ENCODE measurements around the gene KBTBD7.

The KBTBD7 gene

GRCh38 chr13:41193919-41194824 lies at the start of gene KBTBD7:
TSS of gene KBTBD7 (minus strand) at chr13:41194569. CDS start at chr13:41194257, 312 bp downstream.
- peak; percentile 95 for DNase-seq

GRCh38 chr13:41241626-41242025 lies 47.3 kb upstream of the KBTBD7 start:
- DNase-seq: no peak

GRCh38 chr13:41236369-41236768 lies 42.0 kb upstream of the KBTBD7 start:
- no peak for DNase-seq

- no peak for DNase-seq
Observed at GRCh38 chr13:41232578-41233480, 38.5 kb upstream of the KBTBD7 start.

- DNase-seq: no peak
Observed at GRCh38 chr13:41231786-41232185, 37.4 kb upstream of the KBTBD7 start.

GRCh38 chr13:41231025-41231677 lies 36.8 kb upstream of the KBTBD7 start:
- DNase-seq: no peak

- no peak for DNase-seq
Observed at GRCh38 chr13:41229356-41229755, 35.0 kb upstream of the KBTBD7 start.

- no peak for DNase-seq
Observed at GRCh38 chr13:41224113-41225110, 30.0 kb upstream of the KBTBD7 start.

- peak; percentile 50 for DNase-seq
Observed at GRCh38 chr13:41222259-41222852, 28.0 kb upstream of the KBTBD7 start.

GRCh38 chr13:41220401-41220800 lies 26.0 kb upstream of the KBTBD7 start:
- no peak for DNase-seq

GRCh38 chr13:41216160-41216559 lies 21.8 kb upstream of the KBTBD7 start:
- no peak for DNase-seq

GRCh38 chr13:41213919-41214318 lies 19.6 kb upstream of the KBTBD7 start:
- DNase-seq: no peak

- DNase-seq: no peak
Observed at GRCh38 chr13:41213316-41213715, 18.9 kb upstream of the KBTBD7 start.

GRCh38 chr13:41212881-41213280 lies 18.5 kb upstream of the KBTBD7 start:
- no peak for DNase-seq

GRCh38 chr13:41211062-41211461 lies 16.7 kb upstream of the KBTBD7 start:
- no peak for DNase-seq

- no peak for DNase-seq
Observed at GRCh38 chr13:41206467-41206866, 12.1 kb upstream of the KBTBD7 start.

GRCh38 chr13:41203810-41204209 lies 9.4 kb upstream of the KBTBD7 start:
- DNase-seq: no peak

- no peak for DNase-seq
Observed at GRCh38 chr13:41200126-41200525, 5.8 kb upstream of the KBTBD7 start.

- no peak for DNase-seq
Observed at GRCh38 chr13:41199526-41199925, 5.2 kb upstream of the KBTBD7 start.

GRCh38 chr13:41199079-41199478 lies 4.7 kb upstream of the KBTBD7 start:
- no peak for DNase-seq

GRCh38 chr13:41196620-41197019 lies 2.3 kb upstream of the KBTBD7 start:
- DNase-seq: no peak

Measured in activated naive CD4-positive, alpha-beta T cell treated with Interleukin-2 at 50 U/mL for 16 hours (primary cell).